Esophagus muscularis mucosa (tissue), 4 donors: ENCODE measurements around the gene LANCL2.

ENCODE experiments used
- EP300 ChIP-seq: sonication (generic); formaldehyde crosslinking; IDR thresholded peaks from one replicate; pipeline ENCODE4 v1.6.1; 2017; ENCODE audit warnings: antibody characterized with exemption
- POLR2AphosphoS5 ChIP-seq, 2 donors: sonication (generic); formaldehyde crosslinking; IDR thresholded peaks; one replicate each; pipeline ENCODE4 v1.6.1; 2017; ENCODE audit warnings: antibody characterized with exemption in 2 of 2
- TF ChIP-seq, protein P1 (sequence below), 3 experiments: fragments of 200-600 bp in 2 of 3; fragments of 450-650 bp in 1 of 3; sonication (generic) in 2 of 3; IDR thresholded peaks; one replicate each; pipeline ENCODE4 v1.5.1; 2017 to 2019; ENCODE audit warnings: antibody characterized with exemption in 3 of 3, mild to moderate bottlenecking in 2 of 3, moderate library complexity in 1 of 3

DNA sequence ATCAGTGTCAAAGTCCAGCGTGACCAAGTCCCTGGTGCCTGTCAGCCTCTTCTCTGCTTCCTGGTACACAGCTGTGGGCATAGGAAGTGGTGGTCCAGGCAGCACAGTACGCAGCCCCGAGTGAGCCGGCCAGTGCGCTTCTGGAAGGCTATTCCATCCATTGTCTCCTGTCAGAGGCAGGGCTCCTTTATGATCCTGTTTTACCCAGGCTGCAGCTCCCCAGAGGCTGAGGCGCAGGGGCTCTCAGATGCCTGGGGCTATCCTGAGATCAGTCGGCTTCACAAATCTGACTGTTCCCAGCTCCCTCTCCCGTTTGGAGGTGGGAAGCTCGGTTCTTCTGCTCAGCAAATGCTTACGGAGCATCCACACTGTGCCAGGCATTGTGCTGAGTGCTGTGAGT, 70.3 kb downstream of the LANCL2 start:
- TF ChIP-seq POLR2AphosphoS5 (IDR thresholded peaks at IDR 0.05), result no peak
- TF ChIP-seq, protein P1, sequence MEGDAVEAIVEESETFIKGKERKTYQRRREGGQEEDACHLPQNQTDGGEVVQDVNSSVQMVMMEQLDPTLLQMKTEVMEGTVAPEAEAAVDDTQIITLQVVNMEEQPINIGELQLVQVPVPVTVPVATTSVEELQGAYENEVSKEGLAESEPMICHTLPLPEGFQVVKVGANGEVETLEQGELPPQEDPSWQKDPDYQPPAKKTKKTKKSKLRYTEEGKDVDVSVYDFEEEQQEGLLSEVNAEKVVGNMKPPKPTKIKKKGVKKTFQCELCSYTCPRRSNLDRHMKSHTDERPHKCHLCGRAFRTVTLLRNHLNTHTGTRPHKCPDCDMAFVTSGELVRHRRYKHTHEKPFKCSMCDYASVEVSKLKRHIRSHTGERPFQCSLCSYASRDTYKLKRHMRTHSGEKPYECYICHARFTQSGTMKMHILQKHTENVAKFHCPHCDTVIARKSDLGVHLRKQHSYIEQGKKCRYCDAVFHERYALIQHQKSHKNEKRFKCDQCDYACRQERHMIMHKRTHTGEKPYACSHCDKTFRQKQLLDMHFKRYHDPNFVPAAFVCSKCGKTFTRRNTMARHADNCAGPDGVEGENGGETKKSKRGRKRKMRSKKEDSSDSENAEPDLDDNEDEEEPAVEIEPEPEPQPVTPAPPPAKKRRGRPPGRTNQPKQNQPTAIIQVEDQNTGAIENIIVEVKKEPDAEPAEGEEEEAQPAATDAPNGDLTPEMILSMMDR (IDR thresholded peaks at IDR 0.05), result no peak
- no peak for TF ChIP-seq EP300
